Measurements from ENCODE around the gene CD2. TPM values are rescaled to one million over a fixed set of nuclear protein-coding genes. Genes with fewer than 3 reads are reported as not detected.

The CD2 gene
- total and polyA plus RNA-seq, 2 of the 8 experiments (the other 6 are each of a cell fraction or from before 2014, with no cell fraction given): not detected

GRCh38 chr1:116731439-116731838 lies 22.8 kb upstream of the CD2 start (continued):
- TF ChIP-seq USF2 (IDR thresholded peaks at IDR 0.05; ENCODE audit: low read length) (no peak), BRCA1 (IDR thresholded peaks at IDR 0.05; ENCODE audit: low read depth, low read length) (no peak)

All from H1 (cell line).